GM19455 (cell line): ENCODE measurements around the gene KCTD7.
"Not testable (repeated sequence)": the region's sequence is repeated elsewhere in the genome, so short reads cannot be mapped to it uniquely, and the experiment has no call there.

Source experiments
- ATAC-seq: cut with Tn5 transposase; IDR thresholded peaks from one replicate; pipeline ENCODE4 v1.9.1; 2021; ENCODE audit not compliant: unreplicated experiment

The KCTD7 gene

DNA sequence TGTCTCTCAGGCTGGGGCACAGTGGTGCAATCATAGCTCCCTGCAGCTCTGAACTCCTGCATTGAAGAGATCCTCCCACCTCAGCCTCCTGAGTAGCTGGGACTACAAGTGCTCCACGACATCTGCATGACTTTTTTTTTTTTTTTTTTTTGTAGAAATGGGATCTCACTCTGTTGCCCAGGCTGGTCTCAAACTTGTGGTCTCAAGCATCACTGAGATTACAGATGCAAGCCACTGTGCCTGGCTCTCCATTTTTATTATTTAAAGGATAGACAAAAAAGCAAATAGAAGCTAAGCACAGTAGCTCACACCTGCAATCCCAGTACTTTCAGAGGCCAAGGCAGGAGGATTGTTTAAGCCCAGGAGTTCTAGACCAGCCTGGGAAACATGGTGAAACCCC is 13.0 kb upstream of the KCTD7 start:
- ATAC-seq: no peak

DNA sequence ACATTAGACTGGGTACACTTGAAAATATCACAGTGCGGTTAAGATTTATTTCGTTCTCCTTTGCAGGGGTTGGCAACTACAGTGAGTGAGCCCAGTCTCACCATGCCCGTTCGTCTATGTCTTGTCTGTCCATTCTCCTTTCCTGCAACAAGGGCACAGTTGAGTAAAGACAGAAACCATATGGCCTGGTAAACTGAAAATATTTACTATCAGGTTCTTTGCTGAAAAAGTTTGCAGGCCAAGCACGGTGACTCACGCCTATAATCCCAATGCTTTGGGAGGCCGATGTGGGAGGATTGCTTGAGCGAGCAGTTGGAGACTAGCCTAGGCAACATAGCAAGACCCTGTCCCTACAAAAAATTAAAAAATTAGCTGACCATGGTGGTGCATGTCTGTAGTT is 11.4 kb upstream of the KCTD7 start:
- ATAC-seq: no peak

GRCh38 chr7:66619341-66619948 is 9.2 kb upstream of the KCTD7 start:
- not testable (repeated sequence) for ATAC-seq

DNA sequence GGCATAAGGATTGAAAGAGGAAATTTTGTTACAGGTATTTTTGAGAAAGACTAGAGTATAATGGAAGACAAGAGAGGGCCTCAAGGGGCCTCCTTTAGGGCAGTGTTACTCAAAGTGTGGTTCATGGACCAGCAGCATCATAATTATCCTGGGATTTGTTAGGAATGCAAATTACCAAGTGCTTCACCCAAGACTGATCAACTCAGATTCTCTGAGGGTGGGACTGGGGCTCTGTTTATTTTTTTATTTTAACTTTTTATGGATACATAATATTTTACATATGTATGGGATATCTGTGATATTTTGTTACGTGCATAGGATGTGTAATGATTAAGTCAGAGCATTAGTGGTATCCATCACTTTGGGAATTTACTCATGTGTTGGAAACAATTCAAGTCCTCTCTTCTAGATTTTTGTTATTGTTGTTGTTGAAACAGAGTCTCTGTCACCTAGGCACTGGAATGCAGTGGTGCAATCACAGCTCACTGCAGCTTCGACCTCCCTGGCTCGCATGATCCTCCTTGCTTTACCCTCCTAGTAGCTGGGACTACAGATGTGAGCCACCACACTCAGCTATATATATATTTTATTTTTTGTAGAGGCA is 2.2 kb upstream of the KCTD7 start:
- ATAC-seq: no peak

- ATAC-seq: no peak
Observed at GRCh38 chr7:66627151-66627681, 1.5 kb upstream of the KCTD7 start.

DNA sequence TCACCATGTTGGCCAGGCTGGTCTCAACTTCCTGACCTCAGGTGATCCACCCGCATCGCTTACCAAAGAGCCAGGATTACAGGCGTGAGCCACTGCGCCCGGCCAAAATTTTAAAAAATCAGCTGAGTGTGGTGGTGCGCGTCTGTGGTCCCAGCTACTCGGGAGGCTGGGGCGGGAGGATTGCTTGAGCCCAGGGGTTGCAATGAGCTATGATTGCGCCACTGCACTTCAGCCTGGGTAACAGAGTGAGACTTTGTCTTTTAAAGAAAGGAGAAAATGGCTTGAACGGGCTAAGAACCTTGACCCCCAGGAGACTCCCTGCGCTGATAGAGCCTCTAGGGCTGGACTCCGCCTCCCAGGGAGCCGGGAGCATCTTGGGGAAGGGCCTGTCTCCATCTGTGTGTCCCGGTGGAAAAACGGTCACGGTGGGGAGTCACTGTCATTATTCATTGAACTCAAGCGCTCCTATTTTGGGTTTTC is 760 bp upstream of the KCTD7 start:
- ATAC-seq: peak; percentile 3

GRCh38 chr7:66629222-66630062 is 761 bp downstream of the KCTD7 start:
- ATAC-seq: no peak

GRCh38 chr7:66630531-66630930 is 1.9 kb downstream of the KCTD7 start:
- no peak for ATAC-seq

GRCh38 chr7:66631471-66631870 is 2.8 kb downstream of the KCTD7 start:
- ATAC-seq: no peak

GRCh38 chr7:66634816-66635215 is 6.1 kb downstream of the KCTD7 start:
- no peak for ATAC-seq

DNA sequence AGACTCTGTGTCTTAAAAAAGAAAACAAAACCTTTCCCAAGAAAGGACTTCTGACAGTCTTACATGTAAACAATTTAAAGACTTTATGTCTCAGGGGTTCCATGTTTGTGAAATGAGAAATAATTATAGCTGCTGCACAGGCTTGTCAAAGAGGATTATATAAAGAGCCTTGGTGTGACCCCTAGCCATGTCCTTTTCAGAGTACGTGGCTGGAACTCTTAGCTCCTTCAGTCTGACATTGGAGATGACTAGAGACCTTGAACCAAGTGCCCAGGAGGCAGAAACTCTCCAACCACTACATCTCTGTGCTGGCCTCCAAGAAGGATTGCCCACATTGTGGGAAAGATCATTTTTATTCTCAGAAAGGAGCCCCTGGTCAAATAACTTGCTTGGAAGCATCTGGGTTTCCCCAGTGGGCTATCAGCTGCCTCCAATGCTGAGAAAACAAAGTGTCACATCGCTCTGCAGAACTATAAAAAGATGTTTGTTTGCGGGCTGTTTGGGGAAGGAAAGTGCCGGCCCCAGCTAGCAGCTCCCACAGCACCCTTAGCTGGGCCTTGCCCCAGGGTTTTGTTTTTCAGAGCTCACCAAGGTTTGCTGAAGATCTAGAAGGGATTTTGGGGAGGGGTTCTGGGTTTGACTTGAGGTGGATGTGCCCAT is 6.8 kb downstream of the KCTD7 start:
- not testable (repeated sequence) for ATAC-seq

- ATAC-seq: not testable (repeated sequence)
Observed at GRCh38 chr7:66635982-66636546, 7.4 kb downstream of the KCTD7 start.

DNA sequence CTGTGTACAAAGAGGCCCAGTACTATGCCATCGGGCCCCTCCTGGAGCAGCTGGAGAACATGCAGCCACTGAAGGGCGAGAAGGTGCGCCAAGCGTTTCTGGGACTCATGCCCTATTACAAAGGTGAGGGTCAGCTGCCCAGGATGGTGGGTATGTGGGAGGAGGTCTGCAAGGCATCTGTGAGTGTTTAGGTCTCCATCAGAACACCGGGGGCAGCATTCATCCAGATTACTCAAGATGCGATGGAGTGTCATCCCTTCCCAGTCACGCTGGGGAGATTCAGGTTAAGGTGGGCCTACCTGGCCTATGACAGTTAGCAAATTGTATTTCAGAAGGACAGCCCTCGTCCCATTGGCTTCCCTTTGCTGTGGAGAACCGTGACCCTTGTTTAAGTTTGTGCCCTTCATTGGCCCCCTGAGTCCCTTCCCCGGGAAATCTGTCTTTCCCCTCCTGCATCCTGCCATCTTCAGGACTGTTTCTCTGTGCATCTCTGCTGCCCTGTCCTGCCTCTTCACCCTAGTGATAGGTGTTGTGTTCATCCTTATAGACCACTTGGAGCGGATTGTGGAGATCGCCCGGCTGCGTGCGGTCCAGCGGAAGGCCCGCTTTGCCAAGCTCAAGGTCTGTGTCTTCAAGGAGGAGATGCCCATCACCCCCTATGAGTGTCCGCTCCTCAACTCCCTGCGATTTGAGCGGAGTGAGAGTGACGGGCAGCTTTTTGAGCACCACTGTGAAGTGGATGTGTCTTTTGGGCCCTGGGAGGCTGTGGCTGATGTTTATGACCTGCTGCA is 9.8 kb downstream of the KCTD7 start:
- ATAC-seq: no peak

DNA sequence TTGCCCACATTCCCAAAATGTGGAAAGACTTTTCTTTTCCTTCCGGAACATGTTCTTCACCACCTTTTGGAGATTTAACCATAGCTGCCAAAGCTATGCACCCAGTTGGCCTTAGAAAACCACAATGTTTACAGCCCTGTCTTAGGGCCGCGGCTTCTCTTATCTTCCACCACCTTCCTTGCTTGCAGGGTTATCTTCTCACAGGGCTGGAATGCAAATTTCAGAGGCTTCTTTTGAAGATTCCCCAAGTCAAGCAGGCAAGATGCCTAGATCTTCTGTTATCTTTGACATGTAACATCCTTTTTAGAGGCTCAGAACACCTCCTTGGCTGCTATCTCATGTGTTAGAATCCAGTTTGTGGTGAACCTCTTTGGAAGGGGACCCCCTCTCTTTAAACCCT is 11.1 kb downstream of the KCTD7 start:
- ATAC-seq: no peak

DNA sequence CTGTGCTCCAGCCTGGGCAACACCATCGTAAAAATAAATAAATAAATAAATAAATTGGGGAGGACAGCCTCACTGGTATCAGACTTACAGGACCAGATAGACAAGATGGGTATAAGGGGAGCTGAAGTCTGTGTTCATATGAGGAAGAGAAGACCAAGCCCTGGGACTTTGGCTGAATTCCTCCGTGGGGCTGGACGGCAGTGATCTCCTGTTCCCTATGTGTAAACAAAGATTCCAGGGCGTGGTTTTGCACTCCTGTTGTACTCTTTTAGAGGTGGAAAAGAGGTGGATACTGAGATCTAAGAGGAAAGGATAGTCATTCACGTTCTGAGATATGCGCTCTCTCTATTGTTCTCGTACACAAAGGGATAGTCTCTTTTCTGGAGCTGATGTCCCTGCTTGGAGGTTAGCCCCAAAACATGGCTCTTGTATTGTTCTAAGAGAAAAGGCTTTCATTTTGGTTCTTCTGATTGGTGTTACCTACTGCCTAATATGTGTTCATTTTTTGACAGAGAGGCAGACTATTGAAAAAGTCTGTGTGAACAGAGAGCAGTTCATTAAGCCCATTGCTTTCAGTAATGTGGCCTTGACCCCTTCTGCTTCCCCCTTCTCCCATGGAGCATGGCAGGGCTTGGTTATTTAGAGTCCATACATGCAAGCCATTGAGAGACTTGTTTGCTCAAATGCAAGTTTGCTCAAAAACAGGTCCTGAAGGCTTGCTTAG is 12.3 kb downstream of the KCTD7 start:
- no peak for ATAC-seq

GRCh38 chr7:66641526-66641871 is 12.8 kb downstream of the KCTD7 start:
- ATAC-seq: no peak

GRCh38 chr7:66642186-66642585 is 13.5 kb downstream of the KCTD7 start:
- ATAC-seq: no peak

DNA sequence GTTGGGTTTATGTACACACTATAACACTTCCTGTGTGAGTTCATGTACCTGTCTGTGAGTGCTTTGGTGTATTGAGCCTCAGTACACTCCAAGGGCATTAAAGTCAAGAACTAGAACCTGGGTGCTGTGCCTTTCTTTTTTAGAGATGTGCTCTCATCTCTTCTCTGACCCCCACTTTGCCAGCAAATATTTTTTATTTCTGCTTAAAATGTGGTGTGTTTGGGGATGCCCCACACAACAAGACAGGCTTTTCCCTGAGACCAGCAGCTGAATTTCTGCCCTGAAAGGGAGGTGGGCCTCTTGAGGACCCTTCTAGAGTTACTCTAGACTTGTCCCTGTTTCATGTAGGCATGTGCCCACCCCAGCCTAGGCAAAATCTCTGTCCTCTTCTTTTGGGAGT is 14.3 kb downstream of the KCTD7 start:
- no peak for ATAC-seq

DNA sequence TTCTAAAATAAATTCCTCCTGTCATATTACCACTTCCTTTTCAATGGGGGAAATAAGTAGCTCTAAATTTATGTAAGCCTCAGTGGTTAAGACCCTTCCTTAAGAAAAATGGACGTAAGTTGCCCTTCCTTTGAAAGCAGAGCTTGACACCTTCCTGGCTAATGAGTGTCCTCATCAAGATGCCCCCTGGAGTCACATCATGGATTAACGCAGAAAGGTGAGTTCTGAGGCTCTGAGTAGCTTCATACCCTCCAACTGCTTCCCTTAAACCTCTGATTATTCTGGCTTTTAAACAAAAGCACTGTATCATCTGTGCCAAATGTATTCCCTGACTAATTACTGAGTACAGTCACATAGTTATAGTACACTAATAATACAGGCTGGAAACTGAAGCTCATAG is 14.7 kb downstream of the KCTD7 start:
- ATAC-seq: no peak

DNA sequence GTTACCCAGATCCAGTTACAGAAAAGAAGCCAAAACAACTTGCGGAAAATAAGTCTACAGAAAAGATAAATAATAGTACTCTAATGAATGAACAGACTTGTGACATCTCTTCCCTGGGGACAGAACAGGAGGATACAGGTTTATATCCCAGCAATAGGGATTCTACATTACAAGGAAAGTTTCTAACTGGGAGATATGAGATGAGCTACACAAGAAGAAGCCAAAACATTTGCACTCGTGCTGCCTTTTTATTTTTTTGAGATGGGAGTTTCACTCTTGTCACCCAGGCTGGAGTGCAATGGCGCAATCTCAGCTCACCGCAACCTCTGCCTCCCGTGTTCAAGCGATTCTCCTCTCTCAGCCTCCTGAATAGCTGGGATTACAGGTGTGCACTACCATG is 22.3 kb downstream of the KCTD7 start:
- not testable (repeated sequence) for ATAC-seq
